Stimulated activated naive CD8-positive, alpha-beta T cell treated with anti-CD3 and anti-CD28 coated beads, Interleukin-15, Interleukin-2, amounts not matched to agents 100 U/mL and 50 U/mL, for 24 hours (primary cell): ENCODE measurements around the gene CCDC97.

Source experiments
- ATAC-seq: fragments of 150-1000 bp; cut with Tn5 transposase; one replicate; pipeline ENCODE4 v1.10.0; 2021
- DNase-seq: peaks from one replicate; pipeline ENCODE4 v3.0.0; 2021

CCDC97 gene

GRCh38 chr19:41298348-41298964 is 11.5 kb upstream of the CCDC97 start:
- peak; percentile 55 for ATAC-seq
- DNase-seq = peak; percentile 60

GRCh38 chr19:41299046-41299754 is 10.8 kb upstream of the CCDC97 start:
- ATAC-seq = no peak
- no peak for DNase-seq

GRCh38 chr19:41299755-41300089 is 10.2 kb upstream of the CCDC97 start:
- DNase-seq (no peak), ATAC-seq (no peak)

DNA sequence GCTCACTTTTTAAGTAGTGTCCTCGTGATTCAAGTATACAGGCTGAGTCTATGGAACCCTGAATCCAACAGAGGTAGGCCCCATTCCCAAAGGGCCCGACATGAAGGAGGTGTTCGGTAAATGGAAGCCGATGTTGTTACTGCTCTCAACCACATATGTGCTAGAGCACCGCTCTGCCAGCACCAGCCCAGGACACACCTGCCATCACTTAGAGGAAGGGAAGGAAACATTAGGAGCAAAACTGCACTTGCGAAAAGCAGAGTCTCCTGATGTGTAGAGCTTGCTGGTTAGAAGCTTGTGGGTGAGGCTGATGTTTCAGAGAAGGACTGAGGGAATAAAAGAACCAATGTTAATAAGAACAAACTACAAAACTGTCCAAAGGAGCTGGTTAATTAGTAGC is 9.4 kb upstream of the CCDC97 start:
- DNase-seq (no peak), ATAC-seq (no peak)

DNA sequence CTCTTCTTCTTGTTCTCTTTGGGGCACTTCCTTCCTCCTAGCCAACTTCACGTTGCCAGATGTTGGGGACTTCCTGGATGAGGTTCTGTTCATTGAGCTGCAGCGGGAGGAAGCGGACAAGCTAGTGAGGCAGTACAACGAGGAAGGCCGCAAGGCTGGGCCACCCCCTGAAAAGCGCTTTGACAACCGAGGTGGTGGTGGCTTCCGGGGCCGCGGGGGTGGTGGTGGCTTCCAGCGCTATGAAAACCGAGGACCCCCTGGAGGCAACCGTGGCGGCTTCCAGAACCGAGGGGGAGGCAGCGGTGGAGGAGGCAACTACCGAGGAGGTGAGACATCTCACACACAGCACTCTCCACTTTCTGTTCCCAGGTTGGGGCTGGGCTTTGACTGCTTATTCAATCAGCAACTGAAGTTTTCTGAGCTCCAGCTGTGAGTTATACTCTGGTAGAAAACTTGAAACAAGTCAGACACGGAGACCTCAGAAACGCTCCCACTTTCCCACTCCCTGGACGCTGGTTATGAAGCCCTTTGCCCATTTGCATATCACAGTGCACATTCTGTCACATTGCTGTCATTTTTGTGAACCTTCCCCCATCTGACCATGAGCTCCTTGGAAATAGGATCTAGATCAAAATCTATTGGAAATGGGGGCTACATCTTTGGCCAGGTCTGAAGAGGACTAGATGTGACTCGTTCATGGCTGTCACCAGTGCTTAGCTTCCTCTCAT is 7.2 kb upstream of the CCDC97 start:
- DNase-seq = peak; percentile 79
- peak; percentile 79 for ATAC-seq

GRCh38 chr19:41303954-41304353 is 6.0 kb upstream of the CCDC97 start:
- no peak for ATAC-seq
- DNase-seq = no peak

DNA sequence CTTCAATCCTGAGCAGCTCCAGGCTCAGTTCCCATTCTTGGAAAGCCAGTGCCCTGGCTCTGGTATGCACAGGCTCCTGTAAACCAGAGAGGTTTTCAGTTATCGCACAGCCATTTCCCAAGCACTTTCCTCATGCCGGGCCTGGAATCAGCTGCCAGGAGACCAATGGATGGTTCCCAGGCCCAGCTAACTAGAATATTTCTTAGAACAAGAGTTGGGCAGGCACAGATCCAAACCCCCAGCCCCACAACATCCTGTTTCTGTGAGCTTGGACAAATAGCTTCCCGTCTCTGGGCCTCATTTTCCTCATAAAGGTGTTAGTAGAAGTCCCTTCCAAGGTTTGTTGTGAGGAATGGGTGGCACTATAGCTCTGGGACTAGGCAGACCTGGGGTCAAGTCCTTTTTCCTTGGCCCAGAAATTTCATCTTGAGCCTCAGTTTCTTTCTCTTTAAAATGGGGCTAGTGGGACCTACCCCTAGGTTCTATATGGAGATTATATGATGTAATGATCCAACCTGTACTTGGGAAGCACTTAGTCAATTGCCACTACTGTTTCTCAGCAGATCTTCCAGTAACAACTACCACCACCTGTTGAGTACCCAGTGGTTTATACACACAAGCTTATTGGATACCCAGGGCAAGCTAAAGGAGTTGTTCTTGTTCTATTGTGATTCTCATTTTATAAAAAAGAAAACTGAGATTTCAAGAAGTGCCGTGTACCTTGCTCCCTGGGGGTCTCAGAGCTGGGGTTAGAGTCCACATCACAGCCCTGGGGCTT is 5.1 kb upstream of the CCDC97 start:
- DNase-seq = no peak
- ATAC-seq = no peak

DNA sequence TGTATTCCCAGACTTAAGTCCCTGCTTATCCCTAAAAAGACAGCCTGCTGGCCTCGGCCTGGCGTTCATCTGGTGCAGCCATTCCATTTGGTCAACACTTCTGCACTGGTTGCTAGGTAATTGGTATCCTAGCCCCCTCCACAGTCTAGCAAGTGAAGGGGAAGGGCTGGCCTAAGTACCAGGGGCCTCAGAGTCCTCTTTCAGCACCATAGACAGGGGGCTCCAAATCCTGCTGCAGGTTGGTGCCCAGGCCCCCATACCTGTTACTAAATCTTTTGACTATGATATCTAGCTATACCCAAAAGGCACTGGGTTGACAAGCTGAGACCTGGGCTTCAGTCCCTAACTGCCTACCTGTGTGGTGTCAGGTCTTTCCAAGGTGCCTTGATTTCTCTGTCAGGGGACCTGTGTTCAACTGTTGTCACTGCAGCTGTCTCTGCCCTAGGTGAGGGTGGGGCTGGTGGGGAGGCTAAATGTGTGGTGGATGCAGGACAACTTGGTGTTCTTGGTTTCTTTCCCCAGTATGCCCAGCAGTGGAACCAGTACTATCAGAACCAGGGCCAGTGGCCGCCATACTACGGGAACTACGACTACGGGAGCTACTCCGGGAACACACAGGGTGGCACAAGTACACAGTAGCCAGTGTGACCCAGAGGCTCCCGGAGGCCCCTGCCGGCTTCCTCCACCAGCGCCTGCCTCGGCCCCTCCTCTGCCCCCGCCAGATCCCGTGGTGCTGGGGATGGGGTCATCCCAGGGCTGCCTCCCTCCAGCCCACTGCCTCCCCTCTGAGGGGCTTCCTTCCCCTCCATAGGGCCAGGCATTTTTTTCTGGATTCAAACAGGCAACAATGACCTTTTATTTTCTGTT is 3.8 kb upstream of the CCDC97 start:
- DNase-seq (no peak), ATAC-seq (no peak)

- DNase-seq (no peak), ATAC-seq (no peak)
These were observed 2.7 kb upstream of the CCDC97 start for GRCh38 chr19:41307090-41307875.

- DNase-seq (no peak), ATAC-seq (no peak)
These were observed 2.0 kb upstream of the CCDC97 start for GRCh38 chr19:41307954-41308449.

DNA sequence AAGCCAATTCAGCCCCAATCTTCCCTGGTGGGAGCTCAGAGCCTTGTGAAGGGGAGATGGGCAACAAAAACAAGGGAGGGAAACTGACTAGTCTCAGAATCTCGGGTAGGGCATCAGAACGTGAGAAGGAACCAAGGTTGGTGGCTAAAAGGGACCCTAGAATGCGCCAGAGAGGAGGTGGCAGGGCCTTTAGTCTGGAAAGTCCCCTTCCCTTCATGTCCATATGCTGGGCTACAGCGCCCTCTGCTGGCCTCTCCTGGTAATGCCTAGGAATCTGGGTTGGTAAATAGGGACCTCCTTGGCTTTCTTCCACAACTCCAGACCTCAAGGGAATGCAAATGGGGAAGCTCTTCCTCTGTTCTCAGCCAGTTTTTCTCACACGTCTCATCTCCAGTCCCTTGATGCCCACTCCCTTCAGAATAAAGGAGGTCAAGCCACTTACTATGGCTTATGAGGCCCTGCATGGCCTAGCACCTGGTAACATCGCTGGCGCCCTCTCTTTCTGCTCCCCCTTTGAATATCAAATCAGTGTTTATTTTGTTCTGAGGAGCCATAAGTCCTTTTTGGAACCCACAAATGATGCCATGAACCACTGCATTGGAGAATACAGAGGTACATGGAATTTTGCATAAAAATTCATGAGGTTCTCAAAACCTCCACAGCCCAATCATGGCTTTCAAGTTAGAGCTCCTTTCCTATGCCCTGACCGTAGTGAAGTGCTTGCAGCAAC is 1.4 kb upstream of the CCDC97 start:
- DNase-seq (peak; percentile 95), ATAC-seq (peak; percentile 53)

- DNase-seq = no peak
These were observed 566 bp upstream of the CCDC97 start for GRCh38 chr19:41309180-41310032.

GRCh38 chr19:41311072-41311471 is 1.1 kb downstream of the CCDC97 start:
- ATAC-seq (no peak), DNase-seq (no peak)

More at GRCh38 chr19:41309180-41310032, 566 bp upstream of the CCDC97 start:
- ATAC-seq = peak; percentile 3

- no peak for ATAC-seq
- no peak for DNase-seq
These were observed 1.6 kb downstream of the CCDC97 start for GRCh38 chr19:41311613-41312012.

- no peak for DNase-seq
- ATAC-seq = no peak
These were observed 6.4 kb downstream of the CCDC97 start for GRCh38 chr19:41316306-41316920.

DNA sequence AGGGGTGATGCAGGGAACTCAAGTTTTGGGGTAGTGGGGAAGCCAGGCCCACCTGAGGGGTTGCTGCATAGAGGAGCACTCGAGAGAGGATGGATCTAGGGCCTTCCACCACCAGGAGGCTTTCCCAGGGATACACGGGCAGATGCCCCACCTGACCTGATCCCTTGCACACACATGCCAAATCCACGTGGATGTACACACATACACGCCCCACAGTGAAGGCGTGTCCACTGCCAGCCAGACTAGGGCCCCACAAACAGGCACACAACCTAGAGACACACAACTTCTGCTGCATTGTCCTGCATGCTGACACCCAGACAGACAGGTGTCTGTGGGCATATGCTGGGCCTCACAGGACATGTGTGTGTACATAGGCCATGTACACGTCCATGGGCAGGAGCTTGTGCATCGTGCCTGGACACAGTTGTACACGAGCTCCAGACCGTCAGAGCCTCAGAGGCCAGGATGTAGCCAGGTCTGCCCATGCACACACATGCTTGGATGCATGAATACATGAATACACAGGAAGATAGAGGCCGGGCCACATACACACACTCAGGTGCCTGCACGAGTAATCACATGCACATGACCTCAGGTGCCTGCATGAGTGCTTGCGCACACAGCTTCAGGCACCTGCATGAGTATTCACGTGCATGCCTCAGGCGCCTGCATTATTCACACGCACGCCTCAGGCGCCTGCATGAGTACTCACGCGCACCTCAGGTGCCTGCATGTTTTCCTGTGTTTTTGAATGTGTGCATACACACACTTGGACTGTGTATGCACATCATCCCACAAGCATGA is 8.9 kb downstream of the CCDC97 start:
- ATAC-seq (no peak), DNase-seq (no peak)

DNA sequence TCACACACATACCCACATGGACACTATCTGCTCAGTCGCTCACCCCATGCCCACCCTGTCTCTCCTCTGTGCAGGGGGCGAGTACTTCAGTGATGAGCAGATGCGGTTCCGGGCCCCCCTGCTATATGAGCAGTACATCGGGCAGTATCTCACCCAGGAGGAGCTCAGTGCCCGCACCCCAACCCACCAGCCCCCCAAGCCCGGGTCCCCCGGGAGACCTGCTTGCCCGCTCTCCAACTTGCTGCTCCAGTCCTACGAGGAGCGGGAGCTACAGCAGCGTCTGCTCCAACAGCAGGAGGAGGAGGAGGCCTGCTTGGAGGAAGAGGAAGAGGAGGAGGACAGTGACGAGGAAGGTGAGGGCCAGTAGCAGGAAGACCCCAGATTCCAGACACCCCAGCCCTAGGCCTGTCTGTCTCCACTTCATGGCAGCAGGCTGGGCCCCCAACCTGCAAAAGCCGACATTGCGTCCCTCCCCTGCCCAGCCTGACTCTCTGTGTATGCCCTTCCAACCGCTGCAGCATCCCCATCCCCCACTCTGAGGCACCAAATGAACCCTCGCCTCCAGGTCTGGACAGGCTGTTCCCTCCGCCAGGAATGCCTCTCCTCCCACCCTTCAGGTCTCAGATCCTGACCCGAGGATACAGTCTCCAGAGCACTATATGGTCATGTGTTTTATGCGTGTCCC is 9.7 kb downstream of the CCDC97 start:
- DNase-seq (no peak), ATAC-seq (no peak)
